Nephron (organoid): Measurements from ENCODE around the gene CHRNA4.
"Not testable (repeated sequence)": the region's sequence is repeated elsewhere in the genome, so short reads cannot be mapped to it uniquely, and the experiment has no call there.

Source experiments
- H3K27ac Mint-ChIP-seq, 3 experiments: 2 replicates each; pipeline ENCODE4 v1.8.0; 2020; ENCODE audit warnings: mixed read lengths in 3 of 3, mild to moderate bottlenecking in 2 of 3, moderate library complexity in 1 of 3
- H3K27me3 Mint-ChIP-seq: 2 replicates; pipeline ENCODE4 v1.8.0; 2021; ENCODE audit warnings: low read depth, mild to moderate bottlenecking, moderate library complexity, mixed read lengths
- H3K36me3 Mint-ChIP-seq: 2 replicates; pipeline ENCODE4 v1.8.0; 2020; ENCODE audit warnings: low read depth, mixed read lengths
- H3K4me1 Mint-ChIP-seq: 2 replicates; pipeline ENCODE4 v1.8.0; 2020; ENCODE audit warnings: mixed read lengths
- H3K4me3 Mint-ChIP-seq, 3 experiments: 2 replicates each; pipeline ENCODE4 v1.8.0; 2020; ENCODE audit warnings: mild to moderate bottlenecking in 3 of 3, mixed read lengths in 3 of 3, moderate library complexity in 2 of 3
- H3K9me3 Mint-ChIP-seq: 2 replicates; pipeline ENCODE4 v1.8.0; 2020; ENCODE audit warnings: mixed read lengths
- CTCF ChIP-seq, 3 experiments: fragments of 200-600 bp; sonication (generic); IDR thresholded peaks; one replicate each; pipeline ENCODE4 v1.5.0; 2021; ENCODE audit warnings: antibody characterized with exemption in 3 of 3; ENCODE audit not compliant: unreplicated experiment in 3 of 3

The CHRNA4 gene

GRCh38 chr20:63343460-63344445, 17.4 kb downstream of the CHRNA4 start:
- Mint-ChIP-seq H3K4me1 (peaks cover 24% of the 10 kb centered on the region), H3K27me3 (peaks cover 12% of the 10 kb centered on the region), H3K9me3 (peaks cover 3% of the 10 kb centered on the region), H3K36me3 (no peaks in the 10 kb centered on the region), H3K4me3 (peak overlapping the region in 1 of 3 experiments; percentile 44), H3K27ac (peak overlapping the region; percentile 59 to 86 (median 83))
- TF ChIP-seq CTCF (IDR thresholded peaks at IDR 0.05; ENCODE audit: unreplicated experiment in 3 of 3) = no peak

DNA sequence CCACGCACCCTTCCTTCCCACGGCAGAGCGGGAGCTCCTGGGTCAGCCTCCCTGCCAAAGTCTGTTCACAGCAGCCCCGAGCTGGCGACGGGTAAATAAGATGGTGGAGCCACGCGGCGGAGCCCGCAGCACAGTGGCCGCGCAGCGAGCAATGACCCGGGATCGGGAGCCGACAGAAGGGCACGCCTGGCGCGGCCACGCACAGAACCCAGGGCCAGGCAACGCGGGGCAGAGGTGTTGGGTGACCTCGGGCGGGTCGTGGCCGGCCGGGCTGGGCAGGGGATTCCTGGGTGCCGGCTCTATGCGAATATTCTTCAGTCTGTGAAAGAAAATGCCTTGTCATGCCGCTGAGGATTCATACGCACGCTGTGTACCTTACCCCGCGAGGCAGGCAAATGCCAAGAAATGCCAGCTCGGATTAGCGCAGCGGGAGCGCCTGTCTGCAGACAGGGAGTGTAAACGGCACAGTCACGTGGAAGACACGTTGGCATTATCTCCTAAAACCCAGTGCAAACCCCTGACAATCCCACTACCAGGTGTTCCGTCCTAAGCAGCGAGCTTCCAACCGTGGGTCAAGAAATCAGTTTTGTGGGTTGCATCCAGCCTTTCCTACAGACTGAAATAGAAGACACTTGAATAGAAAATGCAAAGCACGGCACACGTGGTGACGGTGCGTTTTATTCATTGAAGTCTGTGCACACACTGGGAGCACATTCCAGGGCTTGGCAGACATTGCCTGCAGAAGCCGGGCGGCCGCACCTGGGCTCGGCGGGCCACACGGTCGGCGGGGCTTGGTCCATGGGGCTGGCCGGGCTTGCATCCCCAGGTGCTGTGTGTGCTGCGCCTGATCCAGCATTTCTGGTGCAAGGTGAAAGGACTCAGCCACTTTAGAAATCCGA, 18.3 kb downstream of the CHRNA4 start:
- Mint-ChIP-seq H3K27ac (no peak overlapping the region), H3K4me3 (no peak overlapping the region), H3K36me3 (no peaks in the 10 kb centered on the region), H3K9me3 (peaks cover 5% of the 10 kb centered on the region), H3K27me3 (peaks cover 12% of the 10 kb centered on the region), H3K4me1 (peaks cover 30% of the 10 kb centered on the region)
- no peak for TF ChIP-seq CTCF (IDR thresholded peaks at IDR 0.05; ENCODE audit: unreplicated experiment in 3 of 3)

GRCh38 chr20:63340158-63340688, 20.9 kb downstream of the CHRNA4 start:
- not testable (repeated sequence) for H3K27ac Mint-ChIP-seq, H3K36me3 Mint-ChIP-seq, H3K4me3 Mint-ChIP-seq, H3K9me3 Mint-ChIP-seq
- peaks cover 44% of the 10 kb centered on the region for H3K4me1 Mint-ChIP-seq
- H3K27me3 Mint-ChIP-seq = peaks cover 21% of the 10 kb centered on the region

GRCh38 chr20:63339154-63340094, 21.7 kb downstream of the CHRNA4 start:
- not testable (repeated sequence) for H3K36me3 Mint-ChIP-seq, H3K4me3 Mint-ChIP-seq, H3K9me3 Mint-ChIP-seq, H3K27ac Mint-ChIP-seq
- Mint-ChIP-seq H3K27me3 (peaks cover 21% of the 10 kb centered on the region), H3K4me1 (peaks cover 44% of the 10 kb centered on the region)

GRCh38 chr20:63337786-63338420, 23.2 kb downstream of the CHRNA4 start:
- Mint-ChIP-seq H3K27ac (peak overlapping the region in 2 of 3 experiments; percentile 2 to 57), H3K4me1 (peaks cover 37% of the 10 kb centered on the region), H3K4me3 (peak overlapping the region in 2 of 3 experiments; percentile 3 to 50), H3K9me3 (peaks cover 5% of the 10 kb centered on the region), H3K36me3 (peaks cover 3% of the 10 kb centered on the region), H3K27me3 (peaks cover 23% of the 10 kb centered on the region)
- no peak for TF ChIP-seq CTCF (IDR thresholded peaks at IDR 0.05; ENCODE audit: unreplicated experiment in 3 of 3)
